Muscle of leg (tissue), 11 donors: ENCODE measurements around the gene ASMTL. TPM values are rescaled to one million over a fixed set of nuclear protein-coding genes. Genes with fewer than 3 reads are reported as not detected.

Experiments
- DNase-seq: peaks from one replicate; pipeline ENCODE4 v3.0.0; 2013
- H3K27ac ChIP-seq: one replicate; pipeline ENCODE4 v1.5.1; 2013; ENCODE audit warnings: mild to moderate bottlenecking, low read length, control low read depth
- H3K27me3 ChIP-seq: one replicate; pipeline ENCODE4 v1.6.1; 2013; ENCODE audit warnings: low read length; ENCODE audit not compliant: control insufficient read depth, insufficient read depth
- H3K36me3 ChIP-seq: one replicate; pipeline ENCODE4 v1.6.1; 2013; ENCODE audit warnings: low read length; ENCODE audit not compliant: control insufficient read depth, insufficient read depth
- H3K4me1 ChIP-seq: one replicate; pipeline ENCODE4 v1.6.1; 2013; ENCODE audit warnings: low read length; ENCODE audit not compliant: control insufficient read depth, insufficient read depth
- H3K4me3 ChIP-seq: one replicate; pipeline ENCODE4 v1.5.1; 2013; ENCODE audit warnings: low read length, control low read depth
- H3K9me3 ChIP-seq: replicated peaks from 2 replicates; pipeline ENCODE4 v1.6.1; 2013; ENCODE audit warnings: low read depth, low read length; ENCODE audit not compliant: control insufficient read depth
- WGBS: methylation state at CpG from one replicate; pipeline ENCODE4 v1.1.5; 2013; ENCODE audit warnings: missing lambda C conversion rate; ENCODE audit not compliant: insufficient coverage; 5-methylcytosine and 5-hydroxymethylcytosine counted together
- polyA plus RNA-seq, 8 donors: library from polyadenylated mRNA; unstranded; fragments of 120-200 nt; gene quantifications; one replicate each; pipeline versions ENCODE4 v1.2.1 to v1.2.3, GENCODE V29; 2013; ENCODE audit warnings: inconsistent platforms in 1 of 8, low replicate concordance in 1 of 8; ENCODE audit not compliant: insufficient read length in 8 of 8, insufficient read depth in 1 of 8
- total RNA-seq: library from RNA; stranded (reverse); fragments of 120-200 nt; gene quantifications from one replicate; pipeline ENCODE4 v1.2.4, GENCODE V29; 2013

Gene ASMTL
- total and polyA plus RNA-seq, 9 donors: 9.4 to 32.5 (median 26.7) TPM

DNA sequence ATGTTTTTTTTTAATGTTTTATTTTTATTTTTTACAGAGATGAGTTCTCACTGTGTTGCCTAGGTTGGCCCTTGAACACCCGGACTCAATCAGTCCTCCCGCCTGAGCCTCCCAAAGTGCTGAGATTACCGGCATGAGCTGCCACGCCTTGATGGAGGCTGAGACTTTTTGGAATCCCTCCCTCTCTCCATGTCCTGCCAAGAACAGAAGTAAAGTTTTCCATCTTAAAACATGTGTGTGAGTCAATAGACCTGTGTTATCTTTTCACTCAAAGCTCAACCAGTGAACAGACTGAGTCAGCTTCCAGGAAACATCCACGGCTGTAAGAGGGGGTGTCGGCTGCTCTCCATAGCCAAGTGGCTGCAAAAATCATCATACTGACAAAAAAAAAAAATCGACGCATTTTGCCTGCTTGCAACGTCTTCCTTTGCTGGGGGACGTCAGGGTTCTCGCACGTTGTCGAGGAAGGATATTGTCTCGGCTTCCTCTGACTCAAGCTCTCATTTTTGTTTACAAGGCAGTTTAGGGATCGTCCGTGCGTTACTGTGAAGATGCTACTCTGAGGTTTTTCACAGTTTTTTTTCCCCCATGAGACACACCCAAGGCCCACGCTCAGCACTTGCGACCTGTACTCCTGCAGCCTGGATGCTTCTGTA lies 10.0 kb upstream of the ASMTL start:
- DNase-seq: peak; percentile 48
- Histone ChIP-seq H3K4me1 (no peaks in the 10 kb centered on the region), H3K9me3 (no peaks in the 10 kb centered on the region), H3K27me3 (peaks cover 33% of the 10 kb centered on the region), H3K4me3 (no peak overlapping the region), H3K27ac (peak overlapping the region; percentile 65), H3K36me3 (no peaks in the 10 kb centered on the region)
- 55% methylated on average over 12 of the region's 19 CpGs for WGBS

GRCh38 chrX:1462110-1462509 lies 9.4 kb upstream of the ASMTL start:
- H3K27me3 ChIP-seq: peaks cover 27% of the 10 kb centered on the region
- no peaks in the 10 kb centered on the region for H3K36me3 ChIP-seq
- H3K27ac ChIP-seq: peak overlapping the region; percentile 35
- DNase-seq: no peak
- no peak overlapping the region for H3K4me3 ChIP-seq
- no peaks in the 10 kb centered on the region for H3K4me1 ChIP-seq
- no peaks in the 10 kb centered on the region for H3K9me3 ChIP-seq

DNA sequence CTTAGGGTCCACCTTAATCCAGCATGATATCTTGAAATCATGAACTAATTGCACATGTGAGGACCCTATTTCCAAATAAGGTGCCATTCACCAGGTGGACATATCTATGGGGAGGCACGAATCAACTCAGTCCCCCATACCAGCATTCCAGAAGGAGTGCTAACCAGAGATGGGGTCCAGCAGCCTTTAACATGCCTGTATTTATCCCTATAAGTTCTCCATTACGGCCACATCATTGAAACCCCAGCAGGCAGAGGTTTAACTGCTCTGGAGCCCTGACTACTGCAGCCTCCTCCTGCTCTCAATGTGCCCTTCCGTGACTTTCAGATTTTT lies 3.2 kb upstream of the ASMTL start:
- H3K4me1 ChIP-seq: peaks cover 10% of the 10 kb centered on the region
- H3K27me3 ChIP-seq: peaks cover 2% of the 10 kb centered on the region
- no peak overlapping the region for H3K27ac ChIP-seq
- no peaks in the 10 kb centered on the region for H3K9me3 ChIP-seq
- 80% methylated on average over 3 of the region's 3 CpGs for WGBS
- H3K36me3 ChIP-seq: no peaks in the 10 kb centered on the region
- H3K4me3 ChIP-seq: no peak overlapping the region
- DNase-seq: no peak

DNA sequence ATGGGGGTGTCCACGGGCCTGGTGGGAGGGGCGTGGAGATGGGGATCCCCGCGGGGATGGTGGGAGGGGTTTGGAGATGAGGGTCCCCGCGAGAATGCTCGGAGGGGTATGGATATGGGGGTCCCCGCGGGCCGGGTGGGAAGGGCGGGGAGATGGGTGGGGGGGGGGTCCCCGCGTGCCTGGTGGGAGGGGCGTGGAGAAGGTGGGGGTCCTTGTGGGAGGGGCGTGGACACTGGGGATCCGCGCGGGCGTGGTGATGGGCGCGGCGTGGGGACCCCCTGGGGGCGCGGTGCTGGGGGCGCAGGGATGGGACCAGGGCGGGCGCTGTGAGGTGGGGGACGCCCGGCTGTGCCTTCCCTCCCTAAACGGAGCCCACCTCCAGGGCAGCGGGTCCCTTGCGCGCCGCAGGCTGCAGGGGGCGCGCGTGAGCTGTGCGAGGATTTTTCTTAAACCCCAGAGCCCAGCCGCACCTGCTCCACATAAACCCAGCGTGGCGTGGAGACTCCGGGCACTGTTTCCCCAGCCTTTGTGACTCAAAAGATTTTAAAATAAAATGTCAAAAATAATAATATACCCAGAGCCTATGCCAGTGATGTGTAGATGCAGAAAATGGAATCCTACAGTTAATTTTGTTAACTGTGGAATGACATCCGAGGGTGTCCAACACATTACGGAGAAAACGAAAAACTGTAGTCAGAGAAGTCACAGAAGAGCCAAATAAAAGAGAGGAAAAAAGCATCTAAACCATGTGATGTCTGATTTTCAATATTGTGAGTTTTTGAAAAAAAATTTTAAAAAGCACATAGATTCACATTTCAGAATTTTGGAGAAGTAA lies 1.5 kb upstream of the ASMTL start:
- no peaks in the 10 kb centered on the region for H3K36me3 ChIP-seq
- DNase-seq: peak; percentile 88
- 4% methylated on average over 17 of the region's 45 CpGs for WGBS
- H3K27ac ChIP-seq: no peak overlapping the region
- peak overlapping the region; percentile 5 for H3K4me3 ChIP-seq
- peaks cover 6% of the 10 kb centered on the region for H3K9me3 ChIP-seq
- peaks cover 10% of the 10 kb centered on the region for H3K4me1 ChIP-seq
- peaks cover 2% of the 10 kb centered on the region for H3K27me3 ChIP-seq

- peaks cover 2% of the 10 kb centered on the region for H3K27me3 ChIP-seq
- H3K9me3 ChIP-seq: peaks cover 7% of the 10 kb centered on the region
- WGBS: 0% methylated on average over 16 of the region's 34 CpGs
- no peaks in the 10 kb centered on the region for H3K36me3 ChIP-seq
- peak overlapping the region; percentile 67 for H3K4me3 ChIP-seq
- H3K27ac ChIP-seq: peak overlapping the region; percentile 89
- no peak for DNase-seq
- H3K4me1 ChIP-seq: peaks cover 10% of the 10 kb centered on the region
Observed at GRCh38 chrX:1453395-1453783, 680 bp upstream of the ASMTL start.

DNA sequence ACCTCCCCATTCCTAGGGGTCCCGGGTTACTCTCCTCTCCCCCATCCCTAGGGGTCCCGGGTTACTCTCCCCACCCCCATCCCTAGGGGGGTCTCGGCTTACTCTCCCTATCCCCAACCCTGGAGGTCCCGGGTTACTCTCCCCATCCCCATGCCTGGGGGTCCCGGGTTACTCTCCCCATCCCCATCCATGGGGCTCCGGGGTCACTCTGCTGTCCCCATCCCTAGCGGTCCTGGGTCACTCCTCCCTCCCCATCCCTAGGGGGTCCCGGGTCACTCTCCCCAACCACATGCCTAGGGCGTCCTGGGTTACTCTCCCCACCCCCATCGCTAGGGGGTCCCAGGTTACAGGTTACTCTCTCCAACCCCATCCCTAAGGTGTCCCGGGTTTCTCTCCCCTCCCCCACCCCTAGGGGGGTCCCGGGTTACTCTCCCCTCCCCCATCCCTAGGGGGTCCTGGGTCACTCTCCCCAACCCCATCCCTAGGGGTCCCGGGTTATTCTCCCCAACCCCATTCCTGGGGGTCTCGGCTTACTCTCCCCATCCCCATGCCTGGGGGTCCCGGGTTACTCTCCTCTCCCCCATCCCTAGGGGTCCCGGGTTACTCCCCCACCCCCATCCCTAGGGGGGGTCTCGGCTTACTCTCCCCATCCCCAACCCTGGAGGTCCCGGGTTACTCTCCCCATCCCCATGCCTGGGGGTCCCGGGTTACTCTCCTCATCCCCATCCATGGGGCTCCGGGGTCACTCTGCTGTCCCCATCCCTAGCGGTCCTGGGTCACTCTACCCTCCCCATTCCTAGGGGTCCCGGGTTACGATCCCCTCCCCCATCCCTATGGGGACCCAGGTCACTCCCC lies 821 bp downstream of the ASMTL start:
- Histone ChIP-seq H3K4me3 (peak overlapping the region; percentile 90), H3K36me3 (no peaks in the 10 kb centered on the region), H3K27me3 (peaks cover 2% of the 10 kb centered on the region), H3K9me3 (peaks cover 11% of the 10 kb centered on the region), H3K27ac (no peak overlapping the region), H3K4me1 (peaks cover 10% of the 10 kb centered on the region)
- peak; percentile 45 for DNase-seq
- 29% methylated on average over 22 of the region's 23 CpGs for whole genome bisulfite sequencing

- no peak overlapping the region for H3K27ac ChIP-seq
- H3K36me3 ChIP-seq: no peaks in the 10 kb centered on the region
- DNase-seq: peak; percentile 34
- H3K4me1 ChIP-seq: peaks cover 10% of the 10 kb centered on the region
- no peak overlapping the region for H3K4me3 ChIP-seq
- WGBS: 91% methylated on average over 6 of the region's 6 CpGs
- peaks cover 2% of the 10 kb centered on the region for H3K27me3 ChIP-seq
- peaks cover 12% of the 10 kb centered on the region for H3K9me3 ChIP-seq
Observed at GRCh38 chrX:1451251-1451660, 1.5 kb downstream of the ASMTL start.

GRCh38 chrX:1450361-1451161 lies 2.1 kb downstream of the ASMTL start:
- Histone ChIP-seq H3K9me3 (peaks cover 15% of the 10 kb centered on the region), H3K36me3 (no peaks in the 10 kb centered on the region)
- 75% methylated on average over 9 of the region's 9 CpGs for WGBS

DNA sequence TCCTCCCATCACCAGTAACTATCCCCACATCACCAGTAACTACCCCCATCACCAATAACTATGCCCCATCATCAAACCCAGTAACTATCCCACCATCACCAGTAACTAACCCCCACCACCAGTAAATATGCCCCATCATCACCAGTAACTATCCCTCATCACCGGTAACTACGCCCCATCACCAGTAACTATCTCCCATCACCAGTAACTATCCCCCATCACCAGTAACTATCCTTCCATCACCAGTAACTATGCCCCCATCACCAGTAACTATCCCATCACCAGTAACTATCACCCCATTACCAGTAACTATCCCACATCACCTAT lies 2.9 kb downstream of the ASMTL start:
- Histone ChIP-seq H3K9me3 (peaks cover 21% of the 10 kb centered on the region), H3K27me3 (no peaks in the 10 kb centered on the region), H3K27ac (no peak overlapping the region), H3K4me1 (peaks cover 10% of the 10 kb centered on the region), H3K36me3 (no peaks in the 10 kb centered on the region), H3K4me3 (no peak overlapping the region)
- 100% methylated on average over 2 of the region's 2 CpGs for WGBS
- no peak for DNase-seq

More at GRCh38 chrX:1450361-1451161, 2.1 kb downstream of the ASMTL start:
- Histone ChIP-seq H3K27ac (no peak overlapping the region), H3K4me1 (peaks cover 10% of the 10 kb centered on the region), H3K4me3 (no peak overlapping the region), H3K27me3 (peaks cover 2% of the 10 kb centered on the region)
- peak; percentile 19 for DNase-seq
